GM23338 (cell line): ENCODE results near the gene SLC66A2. TPM values are rescaled to one million over a fixed set of nuclear protein-coding genes. Genes with fewer than 3 reads are reported as not detected.

Experiments used
- ATAC-seq: fragments of 200-7000 bp; cut with Tn5 transposase; 3 replicates; pipeline ENCODE4 v1.9.1; 2020
- DNase-seq: peaks from one replicate; pipeline ENCODE4 v3.0.0-alpha.2; 2015; ENCODE audit warnings: low spot score
- H2AFZ ChIP-seq: fragments of 200-600 bp; sonication (generic); 2 replicates; pipeline ENCODE4 v1.8.0; 2016; ENCODE audit warnings: antibody characterized with exemption, mild to moderate bottlenecking, moderate library complexity
- H3F3A ChIP-seq: fragments of 200-600 bp; sonication (generic); replicated peaks from 2 replicates; pipeline ENCODE4 v1.8.0; 2017; ENCODE audit warnings: antibody characterized with exemption, mixed run types, low read depth
- H3K27ac ChIP-seq: fragments of 200-600 bp; sonication (generic); 2 replicates; pipeline ENCODE4 v1.6.1; 2016; ENCODE audit warnings: low read depth
- H3K27me3 ChIP-seq: fragments of 200-600 bp; sonication (generic); 2 replicates; pipeline ENCODE4 v1.8.0; 2016; ENCODE audit warnings: mild to moderate bottlenecking, mixed run types, moderate library complexity; ENCODE audit not compliant: insufficient read depth
- H3K36me3 ChIP-seq: fragments of 200-600 bp; sonication (generic); 2 replicates; pipeline ENCODE4 v1.8.0; 2016; ENCODE audit warnings: mild to moderate bottlenecking; ENCODE audit not compliant: insufficient read depth
- H3K4me1 ChIP-seq: fragments of 200-600 bp; sonication (generic); 2 replicates; pipeline ENCODE4 v1.8.0; 2016; ENCODE audit warnings: mild to moderate bottlenecking, moderate library complexity; ENCODE audit not compliant: insufficient read depth
- H3K4me2 ChIP-seq: fragments of 200-600 bp; sonication (generic); 2 replicates; pipeline ENCODE4 v1.7.1; 2017; ENCODE audit warnings: mixed run types
- H3K4me3 ChIP-seq: fragments of 200-600 bp; sonication (generic); 2 replicates; pipeline ENCODE4 v1.6.1; 2016; ENCODE audit warnings: mixed run types
- H3K79me2 ChIP-seq: fragments of 200-600 bp; sonication (generic); replicated peaks from 2 replicates; pipeline ENCODE4 v1.8.0; 2017; ENCODE audit warnings: mild to moderate bottlenecking; ENCODE audit not compliant: insufficient read depth
- H3K9me2 ChIP-seq: fragments of 200-600 bp; sonication (generic); 2 replicates; pipeline ENCODE4 v1.8.0; 2017; ENCODE audit not compliant: insufficient read depth
- H4K20me1 ChIP-seq: fragments of 200-600 bp; sonication (generic); replicated peaks from 2 replicates; pipeline ENCODE4 v1.8.0; 2017; ENCODE audit warnings: mild to moderate bottlenecking; ENCODE audit not compliant: insufficient read depth
- H3K27ac Mint-ChIP-seq: 2 replicates; pipeline ENCODE4 v1.8.0; 2020; ENCODE audit warnings: inconsistent platforms, mild to moderate bottlenecking, moderate library complexity, mixed read lengths
- H3K27me3 Mint-ChIP-seq: 3 replicates; pipeline ENCODE4 v1.8.0; 2022; ENCODE audit warnings: low read depth, mild to moderate bottlenecking, moderate library complexity, mixed read lengths, inconsistent platforms; ENCODE audit not compliant: insufficient read depth, poor library complexity
- H3K36me3 Mint-ChIP-seq: 3 replicates; pipeline ENCODE4 v1.8.0; 2021; ENCODE audit warnings: low read depth, mild to moderate bottlenecking, inconsistent platforms, moderate library complexity, mixed read lengths
- H3K4me1 Mint-ChIP-seq: 3 replicates; pipeline ENCODE4 v1.8.0; 2020; ENCODE audit warnings: mild to moderate bottlenecking, inconsistent platforms, mixed read lengths
- H3K4me3 Mint-ChIP-seq: 3 replicates; pipeline ENCODE4 v1.8.0; 2021; ENCODE audit warnings: moderate library complexity, mild to moderate bottlenecking, inconsistent platforms, mixed read lengths
- H3K9me3 Mint-ChIP-seq: 3 replicates; pipeline ENCODE4 v1.8.0; 2020; ENCODE audit warnings: moderate library complexity, mild to moderate bottlenecking, inconsistent platforms, mixed read lengths
- CREB1 ChIP-seq: fragments of 250-450 bp; sonication (Bioruptor Pico); IDR thresholded peaks from 2 replicates; pipeline ENCODE4 v1.5.0; 2020; ENCODE audit warnings: low read depth, mild to moderate bottlenecking, moderate library complexity
- EZH2 ChIP-seq: fragments of 200-600 bp; sonication (generic); IDR thresholded peaks from one replicate; pipeline ENCODE4 v1.8.0; 2017; ENCODE audit warnings: antibody characterized with exemption, mild to moderate bottlenecking, low read depth; ENCODE audit not compliant: unreplicated experiment
- EZH2phosphoT487 ChIP-seq: fragments of 200-600 bp; sonication (generic); IDR thresholded peaks from one replicate; pipeline ENCODE4 v1.8.1; 2018; ENCODE audit warnings: antibody characterized with exemption; ENCODE audit not compliant: unreplicated experiment
- JUNB ChIP-seq: IDR thresholded peaks from one replicate; pipeline ENCODE4 v1.6.1; 2016; ENCODE audit warnings: antibody characterized with exemption; ENCODE audit not compliant: unreplicated experiment
- NANOG ChIP-seq: IDR thresholded peaks from 2 replicates; pipeline ENCODE4 v1.6.1; 2016; ENCODE audit warnings: antibody characterized with exemption, borderline replicate concordance
- POLR2AphosphoS5 ChIP-seq: IDR thresholded peaks from 2 replicates; pipeline ENCODE4 v1.6.1; 2016; ENCODE audit warnings: antibody characterized with exemption, low read depth
- STAT1 ChIP-seq: IDR thresholded peaks from one replicate; pipeline ENCODE4 v1.6.1; 2016; ENCODE audit warnings: antibody characterized with exemption; ENCODE audit not compliant: unreplicated experiment
- ZNF114 ChIP-seq: fragments of 250-450 bp; sonication (Bioruptor Pico); IDR thresholded peaks from 2 replicates; pipeline ENCODE4 v1.5.0; 2020; ENCODE audit warnings: mild to moderate bottlenecking, moderate library complexity
- ZNF331 ChIP-seq: fragments of 250-450 bp; sonication (Bioruptor Pico); IDR thresholded peaks from 2 replicates; pipeline ENCODE4 v1.5.0; 2020; ENCODE audit warnings: low read depth, mild to moderate bottlenecking, moderate library complexity
- polyA plus RNA-seq: library from polyadenylated mRNA; unstranded; fragments of >200 nt; fragmentation: Nextera tagmentation; extraction: Ambion mirVana; gene quantifications from 2 replicates; pipeline ENCODE4 v1.2.1, GENCODE V29; 2016
- total RNA-seq: library from RNA; depleted of rRNA; stranded (reverse); fragments of >200 nt; shearing (Covaris generic); gene quantifications from 2 replicates; pipeline ENCODE4 v1.2.3, GENCODE V29; 2014
- TF ChIP-seq, protein P1 (sequence below), 2 experiments: fragments of 200-600 bp in 1 of 2; sonication (generic) in 1 of 2; conservative IDR thresholded peaks; 2 replicates each; pipeline versions ENCODE4 v1.5.1 to v1.6.1; 2016 to 2017; ENCODE audit warnings: antibody characterized with exemption in 2 of 2, low read depth in 2 of 2, mild to moderate bottlenecking in 2 of 2, moderate library complexity in 1 of 2
- TF ChIP-seq, protein P2 (sequence below): IDR thresholded peaks from one replicate; pipeline ENCODE4 v1.6.1; 2018; ENCODE audit warnings: antibody characterized with exemption; ENCODE audit not compliant: unreplicated experiment
- TF ChIP-seq, protein P3 (sequence below): IDR thresholded peaks from 2 replicates; pipeline ENCODE4 v1.6.1; 2016; ENCODE audit warnings: antibody characterized with exemption
- TF ChIP-seq, protein P4 (sequence below): fragments of 250-450 bp; sonication (Bioruptor Pico); IDR thresholded peaks from 2 replicates; pipeline ENCODE4 v1.5.0; 2020; ENCODE audit warnings: mild to moderate bottlenecking, moderate library complexity

The SLC66A2 gene
- total and polyA plus RNA-seq, 2 experiments from 2014 or later: 4.0 to 18.1 TPM

DNA sequence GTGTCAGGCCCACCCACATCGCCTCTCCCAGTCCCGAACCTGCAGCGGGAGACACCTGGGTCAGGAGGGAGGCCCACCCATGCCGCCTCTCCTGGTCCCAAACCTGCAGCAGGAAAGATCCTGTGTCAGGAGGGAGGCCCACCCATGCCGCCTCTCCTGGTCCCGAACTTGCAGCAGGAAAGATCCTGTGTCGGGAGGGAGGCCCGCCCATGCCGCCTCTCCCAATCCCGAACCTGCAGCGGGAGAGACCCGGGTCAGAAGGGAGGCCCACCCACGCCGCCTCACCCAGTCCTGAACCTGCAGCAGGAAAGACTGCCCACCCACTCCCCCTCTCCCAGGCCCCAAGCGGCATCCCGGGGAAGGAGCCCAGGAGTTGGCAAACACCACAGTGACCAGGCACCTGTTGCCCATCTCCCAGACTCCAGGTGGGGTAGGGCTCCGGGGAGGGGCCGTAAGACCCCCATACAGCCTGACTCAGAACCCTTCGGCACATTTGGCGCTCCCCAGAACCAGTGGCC is 7.8 kb downstream of the SLC66A2 start:
- H3K36me3 Mint-ChIP-seq: no peaks in the 10 kb centered on the region; the same call in 1 of the 3 replicates
- no peak overlapping the region for H3K4me3 Mint-ChIP-seq
- no peaks in the 10 kb centered on the region for H3F3A ChIP-seq
- no peak overlapping the region for H3K4me3 ChIP-seq
- ATAC-seq (no peak; the same call in 1 of the 3 replicates), DNase-seq (no peak)
- H3K4me1 Mint-ChIP-seq: peaks cover 17% of the 10 kb centered on the region
- no peaks in the 10 kb centered on the region for H3K9me3 Mint-ChIP-seq
- no peak overlapping the region for H3K27ac Mint-ChIP-seq
- no peaks in the 10 kb centered on the region for H3K36me3 ChIP-seq
- H3K9me2 ChIP-seq: no peaks in the 10 kb centered on the region
- H3K27me3 ChIP-seq: no peaks in the 10 kb centered on the region
- no peak overlapping the region for H3K4me2 ChIP-seq
- peaks cover 3% of the 10 kb centered on the region; the same call in 1 of the 2 replicates for H4K20me1 ChIP-seq
- no peaks in the 10 kb centered on the region for H3K79me2 ChIP-seq
- TF ChIP-seq, protein P1, sequence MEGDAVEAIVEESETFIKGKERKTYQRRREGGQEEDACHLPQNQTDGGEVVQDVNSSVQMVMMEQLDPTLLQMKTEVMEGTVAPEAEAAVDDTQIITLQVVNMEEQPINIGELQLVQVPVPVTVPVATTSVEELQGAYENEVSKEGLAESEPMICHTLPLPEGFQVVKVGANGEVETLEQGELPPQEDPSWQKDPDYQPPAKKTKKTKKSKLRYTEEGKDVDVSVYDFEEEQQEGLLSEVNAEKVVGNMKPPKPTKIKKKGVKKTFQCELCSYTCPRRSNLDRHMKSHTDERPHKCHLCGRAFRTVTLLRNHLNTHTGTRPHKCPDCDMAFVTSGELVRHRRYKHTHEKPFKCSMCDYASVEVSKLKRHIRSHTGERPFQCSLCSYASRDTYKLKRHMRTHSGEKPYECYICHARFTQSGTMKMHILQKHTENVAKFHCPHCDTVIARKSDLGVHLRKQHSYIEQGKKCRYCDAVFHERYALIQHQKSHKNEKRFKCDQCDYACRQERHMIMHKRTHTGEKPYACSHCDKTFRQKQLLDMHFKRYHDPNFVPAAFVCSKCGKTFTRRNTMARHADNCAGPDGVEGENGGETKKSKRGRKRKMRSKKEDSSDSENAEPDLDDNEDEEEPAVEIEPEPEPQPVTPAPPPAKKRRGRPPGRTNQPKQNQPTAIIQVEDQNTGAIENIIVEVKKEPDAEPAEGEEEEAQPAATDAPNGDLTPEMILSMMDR (conservative IDR thresholded peaks at IDR 0.05; ENCODE audit: low read depth in 2 of 2): no peak
- TF ChIP-seq, protein P2, sequence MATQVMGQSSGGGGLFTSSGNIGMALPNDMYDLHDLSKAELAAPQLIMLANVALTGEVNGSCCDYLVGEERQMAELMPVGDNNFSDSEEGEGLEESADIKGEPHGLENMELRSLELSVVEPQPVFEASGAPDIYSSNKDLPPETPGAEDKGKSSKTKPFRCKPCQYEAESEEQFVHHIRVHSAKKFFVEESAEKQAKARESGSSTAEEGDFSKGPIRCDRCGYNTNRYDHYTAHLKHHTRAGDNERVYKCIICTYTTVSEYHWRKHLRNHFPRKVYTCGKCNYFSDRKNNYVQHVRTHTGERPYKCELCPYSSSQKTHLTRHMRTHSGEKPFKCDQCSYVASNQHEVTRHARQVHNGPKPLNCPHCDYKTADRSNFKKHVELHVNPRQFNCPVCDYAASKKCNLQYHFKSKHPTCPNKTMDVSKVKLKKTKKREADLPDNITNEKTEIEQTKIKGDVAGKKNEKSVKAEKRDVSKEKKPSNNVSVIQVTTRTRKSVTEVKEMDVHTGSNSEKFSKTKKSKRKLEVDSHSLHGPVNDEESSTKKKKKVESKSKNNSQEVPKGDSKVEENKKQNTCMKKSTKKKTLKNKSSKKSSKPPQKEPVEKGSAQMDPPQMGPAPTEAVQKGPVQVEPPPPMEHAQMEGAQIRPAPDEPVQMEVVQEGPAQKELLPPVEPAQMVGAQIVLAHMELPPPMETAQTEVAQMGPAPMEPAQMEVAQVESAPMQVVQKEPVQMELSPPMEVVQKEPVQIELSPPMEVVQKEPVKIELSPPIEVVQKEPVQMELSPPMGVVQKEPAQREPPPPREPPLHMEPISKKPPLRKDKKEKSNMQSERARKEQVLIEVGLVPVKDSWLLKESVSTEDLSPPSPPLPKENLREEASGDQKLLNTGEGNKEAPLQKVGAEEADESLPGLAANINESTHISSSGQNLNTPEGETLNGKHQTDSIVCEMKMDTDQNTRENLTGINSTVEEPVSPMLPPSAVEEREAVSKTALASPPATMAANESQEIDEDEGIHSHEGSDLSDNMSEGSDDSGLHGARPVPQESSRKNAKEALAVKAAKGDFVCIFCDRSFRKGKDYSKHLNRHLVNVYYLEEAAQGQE: no peak
- TF ChIP-seq EZH2 (no peak), ZNF331 (CRISPR knock-in tag) (no peak), STAT1 (no peak), POLR2AphosphoS5 (no peak), JUNB (no peak), CREB1 (CRISPR knock-in tag) (no peak), EZH2phosphoT487 (no peak), NANOG (no peak), ZNF114 (CRISPR knock-in tag) (no peak)
- TF ChIP-seq, protein P3, sequence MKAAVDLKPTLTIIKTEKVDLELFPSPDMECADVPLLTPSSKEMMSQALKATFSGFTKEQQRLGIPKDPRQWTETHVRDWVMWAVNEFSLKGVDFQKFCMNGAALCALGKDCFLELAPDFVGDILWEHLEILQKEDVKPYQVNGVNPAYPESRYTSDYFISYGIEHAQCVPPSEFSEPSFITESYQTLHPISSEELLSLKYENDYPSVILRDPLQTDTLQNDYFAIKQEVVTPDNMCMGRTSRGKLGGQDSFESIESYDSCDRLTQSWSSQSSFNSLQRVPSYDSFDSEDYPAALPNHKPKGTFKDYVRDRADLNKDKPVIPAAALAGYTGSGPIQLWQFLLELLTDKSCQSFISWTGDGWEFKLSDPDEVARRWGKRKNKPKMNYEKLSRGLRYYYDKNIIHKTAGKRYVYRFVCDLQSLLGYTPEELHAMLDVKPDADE: no peak
- TF ChIP-seq, protein P4, sequence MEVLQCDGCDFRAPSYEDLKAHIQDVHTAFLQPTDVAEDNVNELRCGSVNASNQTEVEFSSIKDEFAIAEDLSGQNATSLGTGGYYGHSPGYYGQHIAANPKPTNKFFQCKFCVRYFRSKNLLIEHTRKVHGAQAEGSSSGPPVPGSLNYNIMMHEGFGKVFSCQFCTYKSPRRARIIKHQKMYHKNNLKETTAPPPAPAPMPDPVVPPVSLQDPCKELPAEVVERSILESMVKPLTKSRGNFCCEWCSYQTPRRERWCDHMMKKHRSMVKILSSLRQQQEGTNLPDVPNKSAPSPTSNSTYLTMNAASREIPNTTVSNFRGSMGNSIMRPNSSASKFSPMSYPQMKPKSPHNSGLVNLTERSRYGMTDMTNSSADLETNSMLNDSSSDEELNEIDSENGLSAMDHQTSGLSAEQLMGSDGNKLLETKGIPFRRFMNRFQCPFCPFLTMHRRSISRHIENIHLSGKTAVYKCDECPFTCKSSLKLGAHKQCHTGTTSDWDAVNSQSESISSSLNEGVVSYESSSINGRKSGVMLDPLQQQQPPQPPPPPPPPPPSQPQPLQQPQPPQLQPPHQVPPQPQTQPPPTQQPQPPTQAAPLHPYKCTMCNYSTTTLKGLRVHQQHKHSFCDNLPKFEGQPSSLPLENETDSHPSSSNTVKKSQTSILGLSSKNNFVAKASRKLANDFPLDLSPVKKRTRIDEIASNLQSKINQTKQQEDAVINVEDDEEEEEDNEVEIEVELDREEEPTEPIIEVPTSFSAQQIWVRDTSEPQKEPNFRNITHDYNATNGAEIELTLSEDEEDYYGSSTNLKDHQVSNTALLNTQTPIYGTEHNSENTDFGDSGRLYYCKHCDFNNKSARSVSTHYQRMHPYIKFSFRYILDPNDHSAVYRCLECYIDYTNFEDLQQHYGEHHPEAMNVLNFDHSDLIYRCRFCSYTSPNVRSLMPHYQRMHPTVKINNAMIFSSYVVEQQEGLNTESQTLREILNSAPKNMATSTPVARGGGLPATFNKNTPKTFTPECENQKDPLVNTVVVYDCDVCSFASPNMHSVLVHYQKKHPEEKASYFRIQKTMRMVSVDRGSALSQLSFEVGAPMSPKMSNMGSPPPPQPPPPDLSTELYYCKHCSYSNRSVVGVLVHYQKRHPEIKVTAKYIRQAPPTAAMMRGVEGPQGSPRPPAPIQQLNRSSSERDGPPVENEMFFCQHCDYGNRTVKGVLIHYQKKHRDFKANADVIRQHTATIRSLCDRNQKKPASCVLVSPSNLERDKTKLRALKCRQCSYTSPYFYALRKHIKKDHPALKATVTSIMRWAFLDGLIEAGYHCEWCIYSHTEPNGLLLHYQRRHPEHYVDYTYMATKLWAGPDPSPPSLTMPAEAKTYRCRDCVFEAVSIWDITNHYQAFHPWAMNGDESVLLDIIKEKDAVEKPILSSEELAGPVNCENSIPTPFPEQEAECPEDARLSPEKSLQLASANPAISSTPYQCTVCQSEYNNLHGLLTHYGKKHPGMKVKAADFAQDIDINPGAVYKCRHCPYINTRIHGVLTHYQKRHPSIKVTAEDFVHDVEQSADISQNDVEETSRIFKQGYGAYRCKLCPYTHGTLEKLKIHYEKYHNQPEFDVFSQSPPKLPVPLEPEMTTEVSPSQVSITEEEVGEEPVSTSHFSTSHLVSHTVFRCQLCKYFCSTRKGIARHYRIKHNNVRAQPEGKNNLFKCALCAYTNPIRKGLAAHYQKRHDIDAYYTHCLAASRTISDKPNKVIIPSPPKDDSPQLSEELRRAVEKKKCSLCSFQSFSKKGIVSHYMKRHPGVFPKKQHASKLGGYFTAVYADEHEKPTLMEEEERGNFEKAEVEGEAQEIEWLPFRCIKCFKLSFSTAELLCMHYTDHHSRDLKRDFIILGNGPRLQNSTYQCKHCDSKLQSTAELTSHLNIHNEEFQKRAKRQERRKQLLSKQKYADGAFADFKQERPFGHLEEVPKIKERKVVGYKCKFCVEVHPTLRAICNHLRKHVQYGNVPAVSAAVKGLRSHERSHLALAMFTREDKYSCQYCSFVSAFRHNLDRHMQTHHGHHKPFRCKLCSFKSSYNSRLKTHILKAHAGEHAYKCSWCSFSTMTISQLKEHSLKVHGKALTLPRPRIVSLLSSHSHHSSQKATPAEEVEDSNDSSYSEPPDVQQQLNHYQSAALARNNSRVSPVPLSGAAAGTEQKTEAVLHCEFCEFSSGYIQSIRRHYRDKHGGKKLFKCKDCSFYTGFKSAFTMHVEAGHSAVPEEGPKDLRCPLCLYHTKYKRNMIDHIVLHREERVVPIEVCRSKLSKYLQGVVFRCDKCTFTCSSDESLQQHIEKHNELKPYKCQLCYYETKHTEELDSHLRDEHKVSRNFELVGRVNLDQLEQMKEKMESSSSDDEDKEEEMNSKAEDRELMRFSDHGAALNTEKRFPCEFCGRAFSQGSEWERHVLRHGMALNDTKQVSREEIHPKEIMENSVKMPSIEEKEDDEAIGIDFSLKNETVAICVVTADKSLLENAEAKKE (CRISPR knock-in tag): no peak
- no peak overlapping the region for H2AFZ ChIP-seq
- peaks cover 8% of the 10 kb centered on the region for H3K27me3 Mint-ChIP-seq
- H3K4me1 ChIP-seq: no peaks in the 10 kb centered on the region
- no peak overlapping the region for H3K27ac ChIP-seq
